Retinal pigment epithelial cell (primary cell): Measurements from ENCODE around the gene CBX4.
"Not testable (repeated sequence)": the region's sequence is repeated elsewhere in the genome, so short reads cannot be mapped to it uniquely, and the experiment has no call there.

Source experiments
- DNase-seq: peaks from one replicate; pipeline ENCODE4 v3.0.0-alpha.2; 2010; ENCODE audit warnings: low read depth
- H3K4me3 ChIP-seq: 2 replicates; pipeline ENCODE4 v1.5.1; 2011; ENCODE audit warnings: mild to moderate bottlenecking, low read length, control low read depth, moderate library complexity
- TF ChIP-seq, protein P1 (sequence below): conservative IDR thresholded peaks from 2 replicates; pipeline ENCODE4 v1.5.1; 2011; ENCODE audit warnings: low read depth, low read length, control low read depth, inconsistent platforms

Gene CBX4

DNA sequence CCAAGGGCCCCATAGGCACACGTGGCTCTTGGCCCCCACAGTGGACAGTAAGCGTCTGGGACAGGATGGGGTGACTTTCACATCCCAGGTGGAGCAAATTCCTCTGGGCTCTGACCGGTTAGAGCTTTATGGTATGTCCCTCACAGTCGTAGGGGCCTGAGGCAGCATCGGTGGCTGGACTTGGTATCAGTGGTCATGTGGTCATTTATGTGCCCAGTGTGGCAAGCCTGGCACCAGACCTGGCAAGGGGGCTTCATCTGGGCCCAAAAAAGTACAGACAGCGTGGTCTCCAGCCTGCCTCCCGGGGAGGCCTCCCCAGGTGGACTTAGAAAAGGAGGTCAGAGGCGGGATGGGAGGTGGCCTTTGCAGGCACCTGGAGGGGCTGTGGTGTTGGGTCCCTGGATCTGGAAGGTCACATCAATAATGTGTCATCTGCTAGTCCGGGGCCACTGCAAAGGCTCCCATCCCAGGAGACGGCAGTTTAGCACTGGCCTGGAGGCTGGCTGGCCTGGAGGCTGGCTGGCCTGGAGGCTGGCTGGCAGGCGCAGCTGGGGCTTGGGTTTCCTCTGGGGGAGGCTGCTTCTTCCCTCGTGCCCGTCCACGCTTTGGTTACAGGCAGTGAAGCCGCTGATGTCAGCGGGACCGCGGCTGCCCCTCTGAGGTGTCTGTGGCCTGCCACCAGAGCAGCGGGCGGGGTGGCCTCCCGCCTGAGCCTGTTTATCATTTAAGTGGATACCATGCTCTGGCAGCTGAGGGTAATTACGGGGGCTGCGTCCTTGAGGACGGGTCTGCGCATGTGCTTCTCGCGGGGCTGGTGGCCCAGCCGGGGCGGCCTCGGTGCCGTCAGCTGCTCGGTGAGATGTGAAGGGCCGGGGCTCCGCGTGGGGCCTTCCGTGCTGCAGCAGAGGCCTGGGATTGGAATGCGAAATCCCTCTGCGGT is 20.7 kb upstream of the CBX4 start:
- no peak for DNase-seq
- no peak overlapping the region for H3K4me3 ChIP-seq
- TF ChIP-seq, protein P1, sequence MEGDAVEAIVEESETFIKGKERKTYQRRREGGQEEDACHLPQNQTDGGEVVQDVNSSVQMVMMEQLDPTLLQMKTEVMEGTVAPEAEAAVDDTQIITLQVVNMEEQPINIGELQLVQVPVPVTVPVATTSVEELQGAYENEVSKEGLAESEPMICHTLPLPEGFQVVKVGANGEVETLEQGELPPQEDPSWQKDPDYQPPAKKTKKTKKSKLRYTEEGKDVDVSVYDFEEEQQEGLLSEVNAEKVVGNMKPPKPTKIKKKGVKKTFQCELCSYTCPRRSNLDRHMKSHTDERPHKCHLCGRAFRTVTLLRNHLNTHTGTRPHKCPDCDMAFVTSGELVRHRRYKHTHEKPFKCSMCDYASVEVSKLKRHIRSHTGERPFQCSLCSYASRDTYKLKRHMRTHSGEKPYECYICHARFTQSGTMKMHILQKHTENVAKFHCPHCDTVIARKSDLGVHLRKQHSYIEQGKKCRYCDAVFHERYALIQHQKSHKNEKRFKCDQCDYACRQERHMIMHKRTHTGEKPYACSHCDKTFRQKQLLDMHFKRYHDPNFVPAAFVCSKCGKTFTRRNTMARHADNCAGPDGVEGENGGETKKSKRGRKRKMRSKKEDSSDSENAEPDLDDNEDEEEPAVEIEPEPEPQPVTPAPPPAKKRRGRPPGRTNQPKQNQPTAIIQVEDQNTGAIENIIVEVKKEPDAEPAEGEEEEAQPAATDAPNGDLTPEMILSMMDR: no peak

DNA sequence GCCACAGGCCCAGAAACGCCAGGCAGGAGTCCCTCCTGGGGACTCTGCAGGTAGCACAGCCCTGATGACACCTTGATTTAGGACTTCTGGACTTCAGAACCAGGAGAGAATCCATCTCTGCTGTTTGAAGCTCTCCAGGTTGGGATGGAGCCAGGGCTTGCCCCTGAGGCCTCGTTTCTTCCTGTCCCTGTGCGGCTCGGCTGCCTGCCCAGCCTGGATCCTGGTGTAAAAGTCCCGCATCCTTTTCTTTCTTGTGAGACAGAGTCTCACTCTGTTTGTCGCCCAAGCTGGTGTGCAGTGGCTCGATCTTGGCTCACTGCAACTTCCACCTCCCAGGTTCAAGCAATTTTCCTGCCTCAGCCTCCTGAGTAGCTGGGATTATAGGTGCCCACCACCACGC is 17.9 kb upstream of the CBX4 start:
- no peak for DNase-seq
- TF ChIP-seq, protein P1: no peak

DNA sequence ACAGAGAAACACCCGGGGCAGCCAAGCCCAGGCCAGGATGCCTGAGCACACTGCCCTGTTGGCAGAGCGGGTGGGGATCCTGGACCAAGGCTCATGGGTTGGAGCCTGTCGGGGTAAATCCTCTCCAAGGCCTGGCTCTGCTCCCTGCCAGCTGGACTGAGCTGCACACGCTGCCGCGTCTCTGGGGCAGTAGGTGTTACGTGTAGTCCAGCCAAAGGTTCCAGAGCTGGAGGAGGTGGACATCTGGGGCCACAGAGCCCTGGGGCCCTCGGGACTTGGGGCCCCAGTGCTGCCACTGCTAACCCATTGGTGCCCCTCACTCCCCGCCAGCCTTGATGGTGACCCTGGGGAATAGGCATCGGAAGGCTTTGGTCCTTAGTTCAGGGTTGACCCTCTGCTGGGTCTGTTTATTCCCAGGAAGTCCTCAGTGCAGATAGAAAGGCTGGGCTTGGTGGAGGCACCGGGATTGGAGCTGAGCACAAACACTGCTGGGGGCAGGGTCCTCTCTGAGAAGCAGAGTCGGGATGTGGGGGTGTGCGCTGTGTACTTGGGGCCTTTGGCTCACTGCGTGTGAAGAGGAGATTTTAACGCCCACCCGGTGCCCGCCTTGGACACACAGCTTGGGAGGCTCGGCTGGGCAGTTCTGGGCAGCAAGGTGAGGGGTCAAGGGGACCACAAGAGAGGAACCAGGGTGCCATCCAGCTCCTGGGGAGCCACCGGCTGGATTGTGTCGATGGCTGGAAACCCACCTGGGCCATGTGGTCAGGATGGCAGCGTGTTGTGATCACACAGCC is 16.3 kb upstream of the CBX4 start:
- TF ChIP-seq, protein P1: no peak
- DNase-seq: no peak
- no peak overlapping the region for H3K4me3 ChIP-seq

More for the DNA sequence above, 17.9 kb upstream of the CBX4 start:
- H3K4me3 ChIP-seq: no peak overlapping the region

DNA sequence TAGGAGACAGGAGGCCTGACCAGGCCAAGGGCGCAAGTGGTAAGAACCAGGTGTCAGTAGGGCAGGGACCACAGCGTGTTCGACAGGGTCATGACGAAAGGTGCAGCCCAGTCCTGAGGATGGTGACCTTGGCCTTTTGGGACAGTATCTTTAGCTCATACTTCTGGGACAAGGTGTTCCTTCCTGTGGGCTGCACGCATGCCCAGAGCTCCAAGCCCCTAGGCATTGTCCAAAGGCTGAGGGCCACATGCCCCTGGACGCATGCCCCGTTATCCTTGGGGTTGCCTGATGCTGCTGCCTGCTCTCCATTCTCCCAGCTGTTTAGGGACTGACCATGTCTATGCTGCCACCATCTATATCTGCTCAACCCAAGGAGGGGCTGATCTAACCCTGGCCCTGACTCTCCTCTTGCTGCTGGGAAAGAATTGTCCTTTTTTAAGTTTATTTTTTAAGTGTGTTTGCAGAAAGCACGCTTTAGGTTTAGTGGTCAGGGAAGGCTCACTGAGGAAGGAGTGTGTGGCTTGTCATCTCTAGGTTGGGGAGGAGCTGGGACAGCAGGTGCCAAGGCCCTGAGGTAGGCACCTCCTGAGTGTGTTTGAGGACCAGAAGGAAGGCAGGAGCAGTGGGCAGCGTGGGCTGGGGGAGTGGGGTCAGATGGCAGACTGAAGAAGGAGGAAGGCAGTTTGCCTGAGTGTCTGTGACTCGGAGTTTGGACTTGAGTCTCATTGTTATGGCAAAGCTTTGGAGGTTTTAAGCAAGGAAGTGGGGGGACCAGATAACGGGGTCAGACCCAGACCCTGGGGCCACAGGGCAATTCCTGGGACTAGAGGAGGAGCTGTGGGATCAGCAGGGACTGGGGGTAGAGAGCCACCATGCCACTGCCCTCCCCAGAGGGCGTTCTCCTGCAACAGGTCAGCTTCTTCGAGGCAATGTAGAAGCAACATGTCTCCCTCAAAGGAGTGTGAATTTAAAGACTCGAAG is 15.1 kb upstream of the CBX4 start:
- TF ChIP-seq, protein P1: no peak
- no peak overlapping the region for H3K4me3 ChIP-seq
- DNase-seq: no peak

DNA sequence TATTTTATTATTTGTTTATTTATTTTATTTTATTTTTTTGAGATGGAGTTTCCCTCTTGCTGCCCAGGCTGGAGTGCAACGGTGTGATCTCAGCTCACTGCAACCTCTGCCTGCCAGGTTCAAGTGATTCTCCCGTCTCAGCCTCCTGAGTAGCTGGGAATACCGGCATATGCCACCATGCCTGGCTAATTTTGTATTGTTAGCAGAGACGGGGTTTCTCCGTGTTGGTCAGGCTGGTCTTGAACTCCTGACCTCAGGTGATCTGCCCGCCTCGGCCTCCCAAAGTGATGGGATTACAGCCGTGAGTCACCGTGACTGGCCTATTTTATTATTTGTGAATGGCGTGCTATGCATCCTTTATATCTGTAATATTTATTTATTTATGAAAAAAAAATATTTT is 13.9 kb upstream of the CBX4 start:
- DNase-seq, H3K4me3 ChIP-seq: not testable (repeated sequence)

DNA sequence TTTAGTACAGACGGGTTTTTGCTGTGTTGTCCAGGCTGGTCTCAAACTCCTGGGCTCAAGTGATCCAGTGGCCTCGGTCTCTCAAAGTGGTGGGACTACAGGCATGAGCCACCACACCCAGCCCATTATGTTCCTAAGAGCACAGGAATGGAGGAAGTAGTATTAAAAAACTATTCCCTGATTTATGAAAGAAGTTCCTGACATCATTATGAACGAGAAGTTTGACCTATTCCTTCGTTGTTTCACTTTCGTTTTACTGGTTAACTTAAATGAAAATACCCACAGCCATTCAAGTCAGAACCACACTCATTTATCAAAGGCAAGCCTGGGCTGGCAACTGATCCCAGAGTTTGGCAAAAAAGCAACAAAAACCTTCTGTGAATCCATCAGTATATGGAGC is 13.5 kb upstream of the CBX4 start:
- DNase-seq: no peak
- no peak overlapping the region for H3K4me3 ChIP-seq
- TF ChIP-seq, protein P1: no peak

DNA sequence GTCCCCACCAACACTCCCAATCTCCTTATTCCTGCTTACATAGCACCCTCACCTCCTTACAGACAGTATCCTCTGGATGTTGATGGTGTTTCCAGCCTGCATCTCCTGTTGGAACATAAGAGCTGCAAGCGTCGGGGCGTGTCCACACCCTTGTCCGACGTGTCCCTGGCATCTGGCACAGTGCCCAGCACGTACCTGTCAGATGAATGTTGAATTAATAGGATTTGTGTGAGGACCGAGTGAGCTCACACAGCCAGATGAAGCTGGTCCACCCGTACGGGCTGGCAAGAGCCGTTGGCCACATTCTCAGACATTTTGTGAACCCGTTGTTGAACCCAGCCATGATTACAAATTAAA is 12.2 kb upstream of the CBX4 start:
- DNase-seq: peak; percentile 57
- TF ChIP-seq, protein P1: no peak
- no peak overlapping the region for H3K4me3 ChIP-seq
